Stimulated activated CD4-positive, alpha-beta T cell treated with anti-CD3 and anti-CD28 coated beads, Interleukin-4, amount 100 ng/mL, for 1 hour (primary cell): ENCODE results near the gene TCL1A.
"Not testable (repeated sequence)": the region's sequence is repeated elsewhere in the genome, so short reads cannot be mapped to it uniquely, and the experiment has no call there.

ENCODE experiments used
- DNase-seq: peaks from one replicate; pipeline ENCODE4 v3.0.0-alpha.2; 2020

TCL1A gene

DNA sequence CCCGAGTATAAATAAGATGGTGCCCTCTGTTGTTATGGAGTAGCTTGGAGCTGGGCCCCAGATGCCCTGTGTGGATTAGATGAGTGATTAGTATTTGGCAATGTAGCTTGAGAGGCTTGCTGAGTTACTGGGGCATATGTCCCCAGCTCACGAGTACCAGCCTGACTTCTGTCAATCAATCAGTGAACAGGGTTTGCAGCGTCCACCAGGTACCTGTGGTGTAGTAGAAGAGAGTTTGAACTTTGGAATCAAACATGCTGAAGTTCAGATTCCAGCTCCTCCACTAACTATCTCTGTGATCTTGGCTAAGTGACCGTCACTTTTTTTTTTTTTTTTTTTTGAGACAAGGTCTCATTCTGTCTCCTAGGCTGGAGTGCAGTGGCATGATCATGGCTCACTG, 39.3 kb downstream of the TCL1A start:
- DNase-seq: no peak

DNA sequence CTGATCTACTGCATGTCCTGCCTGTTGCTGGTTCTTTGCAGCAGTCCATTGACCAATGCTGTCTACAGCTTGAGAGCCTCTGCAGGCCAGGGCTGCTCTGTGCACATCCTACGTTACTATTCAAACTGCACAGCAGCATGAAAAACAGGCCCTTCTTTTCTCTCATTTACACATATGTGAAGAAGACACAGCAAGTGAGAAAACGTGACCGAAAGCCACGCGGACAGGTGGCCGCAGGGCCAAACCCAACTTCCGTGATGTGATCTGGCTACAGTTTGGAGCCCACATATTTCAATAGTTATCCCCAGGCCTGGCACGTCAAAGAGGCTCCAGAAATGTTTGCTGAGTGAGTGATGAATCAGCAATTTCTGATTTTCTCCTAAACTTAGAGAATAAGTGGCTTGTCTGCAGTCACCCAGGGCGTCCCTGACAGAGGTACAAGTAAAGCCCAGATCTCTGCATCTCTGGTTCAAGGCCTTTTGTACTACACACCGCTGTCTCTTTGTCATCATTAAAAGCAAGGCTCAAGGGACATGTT, 45.6 kb downstream of the TCL1A start:
- no peak for DNase-seq

DNA sequence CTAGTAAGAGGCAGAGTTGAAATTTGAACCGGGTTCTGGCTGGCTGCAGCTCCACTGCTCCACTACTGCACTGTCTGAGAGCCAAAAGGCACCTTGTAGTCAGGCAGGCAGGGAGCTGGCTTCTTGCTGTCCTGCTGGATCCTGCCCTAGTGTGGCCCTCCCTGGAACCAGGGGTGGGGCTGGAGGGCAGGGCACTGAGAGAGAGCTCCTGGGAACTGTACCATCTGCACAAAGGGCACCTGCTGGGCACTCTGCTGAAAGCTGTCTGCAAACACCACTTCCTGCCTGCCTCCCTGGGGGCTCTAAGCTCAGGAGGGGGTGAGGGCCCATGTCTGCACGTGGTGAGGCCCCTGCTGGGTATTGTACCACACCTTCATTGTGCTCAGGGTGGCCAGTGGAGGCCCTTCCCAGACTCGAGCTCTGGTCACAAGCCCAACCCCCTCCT, 46.7 kb downstream of the TCL1A start:
- DNase-seq: no peak

DNA sequence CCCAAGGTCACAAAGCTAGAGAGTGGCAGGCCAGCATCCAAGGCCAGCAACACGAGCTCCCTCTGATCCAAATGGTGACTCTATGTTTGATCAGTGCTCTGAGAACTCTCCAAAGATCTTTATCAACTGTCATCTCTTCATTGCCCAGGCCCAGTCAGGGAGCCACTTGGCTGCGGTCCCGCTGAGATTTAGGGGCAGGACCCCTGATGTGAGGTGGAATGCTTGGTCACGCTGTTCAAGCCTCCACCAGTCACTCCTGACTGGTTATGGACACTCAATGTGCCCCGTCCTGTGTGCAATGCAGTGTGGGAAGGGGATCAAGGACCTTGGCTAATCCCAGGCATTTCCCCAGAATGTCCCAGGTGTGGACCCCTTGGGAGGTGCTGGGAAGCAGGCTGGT, 47.5 kb downstream of the TCL1A start:
- DNase-seq: no peak

DNA sequence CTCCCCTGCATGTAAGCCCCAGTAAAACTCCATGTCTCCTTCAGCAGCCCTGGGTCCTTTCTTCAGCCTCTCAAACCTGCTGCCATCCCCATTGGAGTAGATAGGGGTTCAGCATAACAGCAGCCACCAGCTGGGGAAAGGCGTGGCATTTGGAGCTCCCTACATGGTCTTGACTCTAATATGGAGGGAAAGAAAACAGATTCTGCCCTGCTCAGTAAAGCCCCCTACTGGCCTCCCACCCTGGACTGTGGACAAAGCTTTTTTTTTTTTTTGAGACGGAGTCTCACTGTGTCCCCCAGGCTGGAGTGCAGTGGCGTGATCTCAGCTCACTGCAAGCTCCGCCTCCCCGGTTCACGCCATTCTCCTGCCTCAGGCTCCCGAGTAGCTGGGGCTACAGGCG, 48.4 kb downstream of the TCL1A start:
- DNase-seq: not testable (repeated sequence)

DNA sequence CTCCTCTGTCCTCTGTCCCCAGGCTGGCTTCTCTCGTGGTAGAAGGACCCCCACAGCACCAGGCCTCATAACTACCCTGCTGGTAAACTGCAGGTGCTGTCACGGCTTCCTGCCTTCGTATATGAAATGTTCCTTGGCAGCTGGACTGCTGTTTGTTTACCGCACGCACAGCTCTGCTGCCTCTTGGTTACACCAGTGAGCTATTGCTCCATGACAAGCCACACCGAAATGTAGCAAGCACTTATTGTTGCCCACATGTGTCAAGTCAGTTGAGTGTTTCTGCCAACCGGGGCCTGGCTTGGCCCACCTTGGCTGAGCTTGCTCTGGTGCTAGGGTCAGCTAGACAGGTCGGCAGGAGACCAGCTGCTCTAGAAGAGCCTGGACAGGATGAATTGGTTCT, 49.4 kb downstream of the TCL1A start:
- no peak for DNase-seq

DNA sequence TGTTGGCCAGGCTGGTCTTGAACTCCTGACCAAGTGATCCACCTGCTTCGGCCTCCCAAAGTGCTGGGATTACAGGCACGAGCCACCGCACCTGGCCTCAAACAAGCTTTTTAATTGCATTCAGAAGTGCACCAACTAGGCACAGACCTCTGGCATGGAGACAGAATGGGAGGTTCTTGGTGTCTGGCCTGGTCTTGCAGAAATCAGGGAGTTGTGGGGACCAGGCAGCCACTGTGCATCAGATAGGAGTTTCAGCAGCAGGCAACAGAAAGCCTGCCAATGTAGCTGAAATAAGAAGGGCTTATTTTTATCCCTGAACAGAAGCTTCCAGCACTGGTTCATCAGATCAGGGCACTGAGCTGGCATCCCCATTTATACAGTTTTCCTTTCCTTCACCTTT, 49.9 kb downstream of the TCL1A start:
- no peak for DNase-seq

DNA sequence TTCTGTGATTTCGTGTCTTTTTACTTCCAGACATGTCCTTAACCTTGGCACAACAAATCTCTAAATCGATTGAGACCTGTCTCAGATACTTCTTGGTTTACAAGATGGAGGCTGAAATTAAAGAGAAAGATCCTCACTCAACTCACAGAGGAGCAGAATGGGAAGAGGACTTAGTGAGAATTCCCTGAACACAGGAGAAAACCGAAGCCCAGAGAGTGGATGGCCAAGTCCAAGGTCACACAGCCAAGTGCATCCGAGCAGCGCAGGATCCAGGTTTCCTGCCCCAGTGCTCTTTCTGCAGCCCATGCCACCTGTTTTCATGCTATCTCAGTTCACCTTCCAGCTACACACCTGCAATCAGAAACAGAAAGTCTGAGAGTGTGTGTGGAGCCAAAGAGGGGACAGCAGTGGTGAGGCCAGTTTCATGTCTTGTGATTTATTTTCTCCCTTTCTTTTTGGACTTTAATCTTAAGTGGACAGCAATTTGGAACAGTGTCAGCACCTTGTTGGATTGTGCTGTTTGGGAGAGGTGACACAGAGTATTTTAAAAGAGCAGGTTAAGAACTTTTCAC, 50.6 kb downstream of the TCL1A start:
- DNase-seq: no peak

DNA sequence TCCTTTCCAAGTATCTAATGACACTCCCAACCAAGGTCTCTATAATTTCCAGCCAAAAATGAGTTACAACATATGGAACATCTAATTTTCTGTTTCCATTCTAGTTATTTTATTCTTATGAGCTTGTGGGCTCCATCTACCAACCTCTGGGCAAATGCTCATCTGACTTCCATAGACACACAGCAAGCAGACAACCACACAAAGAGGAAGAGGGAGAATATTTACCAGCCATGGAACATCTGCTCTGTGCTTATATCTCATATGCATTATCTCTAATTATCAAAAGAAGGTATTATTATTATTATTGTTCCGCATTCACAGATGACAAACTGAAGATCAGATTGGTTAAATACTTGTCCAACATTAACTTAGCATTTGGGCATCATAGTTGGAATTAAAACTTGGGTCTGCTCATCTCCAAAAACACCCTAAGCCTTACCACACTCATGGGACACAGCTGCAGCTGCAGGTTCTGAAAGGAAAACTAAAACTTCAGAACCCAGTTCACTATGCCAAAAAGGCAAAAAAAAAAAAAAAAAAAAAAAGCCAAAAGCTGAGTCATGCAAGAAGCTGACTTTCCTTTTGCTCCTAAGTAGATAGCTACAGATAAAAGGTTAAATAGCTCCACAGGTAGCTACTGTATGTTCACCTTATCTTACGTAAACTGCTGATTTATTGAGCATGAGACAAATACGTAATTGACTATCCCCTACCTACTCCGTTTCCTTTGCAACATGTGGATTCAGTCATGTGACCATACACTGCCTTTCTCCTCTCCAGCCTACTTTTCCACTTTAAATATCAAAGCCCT, 51.3 kb downstream of the TCL1A start:
- DNase-seq: no peak

DNA sequence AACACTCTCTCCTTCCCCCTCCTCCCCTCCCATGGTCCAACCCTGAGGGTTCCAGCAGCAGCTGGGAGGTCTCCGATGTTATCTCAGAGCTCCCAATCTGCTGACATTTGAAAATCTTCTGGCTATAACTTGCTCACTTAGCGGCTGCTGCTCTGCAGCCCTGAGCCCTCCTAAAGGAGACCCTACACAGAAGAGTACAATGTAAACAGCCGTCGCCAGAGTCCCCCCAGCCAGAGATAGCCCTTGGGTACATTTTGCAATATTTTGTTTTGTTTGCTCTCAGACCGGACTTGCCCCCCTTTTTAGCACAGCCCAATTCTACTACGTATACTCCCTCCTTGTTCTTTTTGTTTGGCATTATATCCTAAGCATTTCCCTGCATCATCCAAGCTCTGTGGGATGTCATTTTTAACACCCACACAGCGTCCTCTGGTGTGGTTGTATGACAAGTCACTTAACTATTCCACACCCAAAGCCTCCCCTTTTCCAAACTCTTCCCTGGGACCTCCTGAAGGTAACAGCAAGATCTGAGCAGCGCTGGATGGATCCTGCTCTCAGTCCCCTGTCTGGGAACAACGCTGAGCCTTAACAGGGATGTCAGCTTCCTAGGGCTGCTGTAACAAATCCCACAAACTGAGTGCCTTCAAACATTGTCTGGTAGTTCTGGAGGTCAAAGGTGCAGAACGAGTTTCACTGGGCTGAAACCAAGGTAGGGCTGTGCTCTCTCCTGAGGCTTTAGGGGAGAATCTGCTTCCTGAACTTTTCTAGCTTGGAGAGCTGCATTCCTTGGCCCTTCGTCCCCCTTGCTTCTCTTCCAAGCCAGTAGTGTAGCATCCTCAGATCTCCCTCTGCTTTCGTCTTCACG, 53.0 kb downstream of the TCL1A start:
- no peak for DNase-seq

DNA sequence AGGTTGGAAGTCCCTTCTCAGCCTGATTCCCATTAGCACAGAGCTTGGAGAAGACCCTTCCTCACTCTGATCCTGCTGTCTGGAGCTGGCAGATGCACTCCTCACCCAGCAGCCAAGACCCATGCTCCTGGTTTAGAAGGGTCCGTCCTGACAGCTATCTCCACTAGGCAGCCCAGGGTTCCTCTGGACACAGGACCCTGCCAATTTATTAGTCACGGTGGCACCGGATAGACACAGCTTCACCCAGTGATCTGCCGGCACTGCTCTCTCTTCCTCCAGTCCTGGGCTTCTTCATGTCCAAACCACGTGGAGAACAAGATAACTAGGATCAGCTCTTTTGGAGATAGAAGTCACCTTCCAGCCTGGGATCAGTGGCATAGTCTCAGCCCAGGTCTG, 53.9 kb downstream of the TCL1A start:
- DNase-seq: no peak
